CD4-positive, alpha-beta T cell treated with Interleukin-10 for 1 hour (primary cell): Measurements from ENCODE around the gene VWF.

Experiments
- DNase-seq: peaks from one replicate; pipeline ENCODE4 v3.0.0-alpha.2; 2020

VWF gene

GRCh38 chr12:6099316-6099715, 25.2 kb downstream of the VWF start:
- no peak for DNase-seq

DNA sequence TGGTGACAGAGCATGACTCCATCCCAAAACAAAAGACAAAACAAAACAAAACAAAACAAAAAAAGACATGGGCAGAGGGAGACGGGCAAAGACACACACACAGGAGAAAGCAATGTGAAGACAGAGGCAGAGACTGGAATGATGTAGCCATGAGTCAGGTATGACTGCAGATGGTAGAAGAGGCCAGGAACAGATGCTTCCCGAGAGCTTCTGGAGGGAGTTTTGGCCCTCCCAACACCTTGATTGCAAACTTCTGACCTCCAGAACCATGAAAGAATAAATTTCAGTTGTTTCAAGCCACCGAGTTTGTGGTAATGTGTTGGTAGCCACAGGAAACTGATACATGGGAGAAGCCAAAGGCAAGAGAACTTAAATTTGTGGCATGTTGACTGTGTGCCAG, 27.1 kb downstream of the VWF start:
- no peak for DNase-seq

GRCh38 chr12:6096527-6096926, 27.9 kb downstream of the VWF start:
- no peak for DNase-seq

GRCh38 chr12:6095269-6095668, 29.2 kb downstream of the VWF start:
- no peak for DNase-seq

DNA sequence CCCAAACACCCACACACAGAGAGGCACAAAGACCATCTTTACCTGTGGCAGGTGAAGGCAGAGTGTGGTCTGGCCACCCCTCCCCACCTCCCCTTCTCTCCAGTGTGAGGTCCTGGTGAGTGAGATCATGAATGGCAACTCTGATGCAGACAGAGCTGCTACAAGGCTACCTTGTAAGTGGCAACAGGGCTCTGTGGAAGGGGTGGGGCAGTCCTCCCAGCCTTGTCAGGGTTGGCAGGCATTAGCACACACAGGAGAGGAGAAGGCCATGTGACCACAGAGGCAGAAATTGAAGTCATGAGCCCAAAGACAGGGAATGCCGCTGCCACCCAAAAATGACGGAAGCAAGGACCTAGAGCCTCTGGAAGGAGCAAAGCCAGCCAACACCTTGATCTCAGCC, 30.7 kb downstream of the VWF start:
- DNase-seq = no peak

DNA sequence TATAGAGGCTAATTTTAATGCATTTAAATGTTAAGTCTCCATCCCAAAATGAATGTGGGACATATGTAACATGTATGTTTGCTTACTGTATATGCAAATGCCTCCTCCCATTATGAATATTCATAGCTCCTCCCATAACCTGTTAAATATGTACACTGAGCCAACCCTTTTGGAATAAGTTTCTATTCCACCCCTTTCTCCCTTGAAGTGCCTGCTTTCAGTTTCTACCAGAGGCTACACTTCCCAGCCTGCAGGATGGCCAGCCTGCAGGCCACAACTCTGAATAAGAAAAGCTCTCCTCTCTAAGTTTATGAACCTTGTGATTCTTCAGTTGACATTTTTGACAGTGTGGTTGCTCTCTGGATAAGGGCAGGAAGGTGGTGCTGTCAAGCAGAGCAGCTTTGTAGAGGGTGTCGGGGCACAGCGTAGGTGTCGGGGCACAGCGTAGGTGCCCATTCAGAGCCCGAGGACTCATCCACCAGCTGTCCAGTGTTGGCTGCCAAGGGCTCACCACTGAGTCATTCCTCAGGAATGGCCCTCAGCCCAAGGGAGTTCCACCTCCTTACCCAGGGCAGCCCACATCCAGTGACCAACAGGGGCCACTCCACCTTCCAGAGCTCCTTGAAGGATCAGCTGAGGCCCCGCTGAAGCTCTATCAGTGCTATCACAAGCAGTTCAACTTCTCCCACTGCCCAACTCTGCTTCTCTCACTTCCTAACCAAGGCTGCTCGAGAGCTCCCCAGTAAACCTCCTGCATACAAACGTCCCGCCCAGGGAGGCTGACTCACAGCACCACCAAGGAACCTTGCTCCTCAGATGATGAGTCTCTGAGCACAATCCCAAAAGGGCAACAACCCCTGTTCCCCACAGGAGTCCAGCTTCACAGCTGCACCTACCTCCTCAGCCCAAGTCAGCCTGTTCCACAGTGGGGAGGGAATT, 31.4 kb downstream of the VWF start:
- DNase-seq = no peak

GRCh38 chr12:6091786-6092566, 32.5 kb downstream of the VWF start:
- DNase-seq = no peak

DNA sequence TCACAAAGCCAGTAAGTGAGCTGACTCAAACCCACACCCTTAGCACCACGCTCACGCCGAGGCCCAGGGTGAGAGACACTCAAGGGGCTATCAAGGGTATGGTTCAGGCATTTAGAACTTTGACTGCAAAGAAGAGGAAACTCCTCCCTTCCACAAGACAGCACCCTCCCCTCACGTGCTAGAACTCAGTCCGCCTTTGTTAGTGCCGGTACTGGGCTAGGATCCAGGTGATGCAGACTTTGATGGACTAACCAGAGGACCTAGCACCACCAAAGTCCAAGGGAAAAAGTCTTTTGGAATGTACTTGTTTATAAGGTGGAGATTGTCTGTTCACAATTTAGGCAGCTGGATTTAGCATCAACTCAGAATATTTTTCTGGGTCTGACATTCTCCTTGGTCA, 33.7 kb downstream of the VWF start:
- no peak for DNase-seq

DNA sequence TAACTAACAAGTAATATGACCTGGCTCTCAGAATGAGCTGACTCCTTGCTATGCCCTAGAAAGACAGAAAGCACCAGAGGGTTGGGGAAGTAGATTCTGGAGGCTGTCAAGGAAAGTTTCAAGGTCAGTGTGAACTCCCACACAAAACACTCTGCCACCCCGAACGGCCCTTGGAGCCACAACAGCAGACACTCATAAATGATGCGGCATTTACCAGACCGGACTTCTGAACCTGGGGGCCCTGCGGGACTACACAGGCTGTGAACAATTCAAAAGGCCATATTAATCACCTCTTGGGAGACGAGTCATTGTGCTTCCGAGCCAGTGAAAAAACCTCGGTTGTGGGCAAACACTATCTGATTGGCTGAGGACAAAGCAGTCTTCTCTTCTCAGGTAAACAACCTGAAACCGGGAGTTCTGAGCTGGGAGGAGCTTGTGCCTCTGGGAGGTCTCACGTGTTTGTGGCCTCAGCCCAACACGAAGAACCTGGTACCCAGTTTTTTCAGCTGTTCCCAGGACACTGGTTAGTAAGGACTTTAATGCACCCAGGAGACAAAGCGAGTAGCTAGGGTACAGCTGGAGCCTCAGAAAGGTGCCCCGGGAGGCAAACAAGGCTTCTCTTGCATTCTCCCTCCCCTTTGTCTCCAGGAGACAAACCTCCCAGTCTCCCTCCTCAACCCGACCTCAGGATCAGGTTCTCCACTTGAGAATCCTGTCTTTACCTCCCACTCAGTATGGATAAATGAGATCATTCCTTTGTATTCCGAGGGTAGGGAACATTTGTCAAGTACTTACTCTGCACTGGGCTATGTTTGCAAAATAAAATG, 35.3 kb downstream of the VWF start:
- DNase-seq = no peak

DNA sequence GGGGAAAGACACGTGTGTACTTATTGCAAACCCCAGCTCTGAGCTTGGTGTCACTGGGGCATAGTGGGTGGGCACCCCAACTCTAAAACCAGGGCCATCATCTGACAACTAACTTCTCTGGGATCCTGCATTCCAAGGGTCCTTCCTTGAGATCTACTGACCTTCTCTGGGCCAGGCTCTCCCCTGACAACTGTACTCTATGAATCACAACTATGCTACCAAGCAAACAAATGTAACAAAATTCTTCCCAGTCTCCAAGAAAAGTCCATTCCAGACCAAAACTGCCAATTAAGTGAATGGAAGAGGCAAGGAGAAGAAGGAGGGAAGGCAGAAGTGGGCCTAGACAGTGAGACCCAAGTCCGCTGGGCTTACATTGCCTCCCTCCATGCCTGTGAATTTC, 38.2 kb downstream of the VWF start:
- DNase-seq = no peak

- no peak for DNase-seq
These were observed 38.6 kb downstream of the VWF start for GRCh38 chr12:6085841-6086240.

GRCh38 chr12:6084969-6085450, 39.5 kb downstream of the VWF start:
- no peak for DNase-seq

- DNase-seq = no peak
These were observed 40.1 kb downstream of the VWF start for GRCh38 chr12:6084261-6084968.

DNA sequence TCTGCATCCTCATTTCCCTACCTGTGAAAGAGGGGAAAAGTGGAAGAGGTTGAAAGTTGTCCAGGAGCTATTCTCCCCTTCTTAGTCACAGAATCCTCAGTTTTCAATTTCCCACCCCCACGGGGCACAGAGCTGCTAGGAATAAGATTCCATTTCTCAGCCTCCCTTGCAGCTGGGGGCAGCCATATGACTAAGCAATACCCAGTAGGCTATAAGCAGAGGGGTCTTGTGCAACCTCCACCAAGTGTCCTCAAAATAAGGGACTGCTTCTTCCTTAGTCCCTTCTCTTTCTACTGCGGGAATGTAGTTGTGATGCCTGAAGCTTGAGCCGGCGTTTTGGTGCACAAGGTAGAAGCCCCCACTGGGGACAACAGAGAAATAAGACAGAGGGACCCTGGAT, 40.9 kb downstream of the VWF start:
- DNase-seq = no peak

- no peak for DNase-seq
These were observed 41.9 kb downstream of the VWF start for GRCh38 chr12:6082613-6083012.

DNA sequence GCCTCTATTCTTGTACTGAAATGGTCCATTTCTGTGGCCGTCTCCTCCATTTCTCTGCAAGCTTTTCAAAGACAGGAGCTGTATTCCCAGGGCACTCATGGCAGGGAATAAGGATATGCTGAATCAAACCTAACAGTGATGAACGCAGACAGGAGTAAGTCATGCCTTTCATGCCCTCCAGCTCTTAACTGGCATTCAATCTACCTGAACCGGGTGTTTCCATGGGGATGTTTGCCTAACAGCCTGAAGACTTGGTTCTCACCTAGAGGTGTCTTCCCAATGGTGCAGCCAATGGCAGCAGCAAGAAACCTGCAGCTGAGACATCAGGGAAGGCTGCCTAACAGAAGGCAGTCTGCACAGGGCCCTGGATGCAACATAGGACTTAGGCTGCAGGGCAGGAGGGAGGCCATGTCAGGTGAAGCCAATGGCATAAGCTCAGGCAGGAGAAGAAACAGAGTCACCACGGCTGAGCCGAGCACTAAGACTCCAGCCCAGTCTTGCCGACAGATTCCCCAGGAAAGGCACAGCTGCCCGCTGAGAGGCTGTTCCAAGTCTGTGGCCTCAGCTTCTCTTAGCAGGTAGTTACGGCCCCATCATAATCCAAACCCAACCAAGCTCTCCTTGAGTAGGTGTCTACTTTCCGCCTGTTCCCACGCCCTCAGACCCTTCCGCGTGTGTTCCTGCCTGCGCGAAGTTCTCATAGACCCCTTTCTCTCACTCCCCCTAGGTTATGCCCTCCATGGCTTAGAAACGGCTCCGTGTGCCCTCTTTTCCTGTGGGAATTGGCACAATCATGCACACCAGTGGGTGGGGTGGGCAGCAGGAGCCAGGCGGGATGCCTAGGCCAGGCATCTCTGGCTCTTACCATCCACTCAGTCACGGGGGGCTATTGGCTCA, 44.1 kb downstream of the VWF start:
- DNase-seq = no peak

GRCh38 chr12:6078398-6079096, 45.9 kb downstream of the VWF start:
- DNase-seq = no peak

- no peak for DNase-seq
These were observed 46.8 kb downstream of the VWF start for GRCh38 chr12:6077692-6078083.

GRCh38 chr12:6076776-6077691, 47.4 kb downstream of the VWF start:
- no peak for DNase-seq

DNA sequence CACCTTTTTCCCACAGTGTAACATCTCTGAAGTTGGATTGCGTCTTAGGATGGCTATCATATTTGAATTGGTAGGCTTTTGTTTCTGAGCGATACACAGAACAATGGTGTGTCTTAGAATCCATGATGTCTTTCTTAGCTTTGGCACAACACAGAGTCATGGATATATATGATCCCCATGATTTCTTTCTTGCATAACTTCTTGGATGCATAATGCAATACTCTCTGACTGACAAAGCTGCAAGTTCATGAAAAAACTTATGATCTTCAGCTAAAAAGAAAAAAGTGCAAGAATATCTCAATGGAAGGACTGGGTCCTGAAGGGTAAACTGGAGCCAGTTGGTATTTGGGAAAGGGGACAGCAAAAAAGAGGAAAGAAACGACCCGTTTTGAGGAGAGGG, 48.1 kb downstream of the VWF start:
- no peak for DNase-seq
